Measurements from ENCODE around the gene ZER1. TPM values are rescaled to one million over a fixed set of nuclear protein-coding genes. Genes with fewer than 3 reads are reported as not detected.
"Not testable (repeated sequence)": the region's sequence is repeated elsewhere in the genome, so short reads cannot be mapped to it uniquely, and the experiment has no call there.

The ZER1 gene
- total RNA-seq, 1 experiment from 2014 or later: 15.4 TPM

DNA sequence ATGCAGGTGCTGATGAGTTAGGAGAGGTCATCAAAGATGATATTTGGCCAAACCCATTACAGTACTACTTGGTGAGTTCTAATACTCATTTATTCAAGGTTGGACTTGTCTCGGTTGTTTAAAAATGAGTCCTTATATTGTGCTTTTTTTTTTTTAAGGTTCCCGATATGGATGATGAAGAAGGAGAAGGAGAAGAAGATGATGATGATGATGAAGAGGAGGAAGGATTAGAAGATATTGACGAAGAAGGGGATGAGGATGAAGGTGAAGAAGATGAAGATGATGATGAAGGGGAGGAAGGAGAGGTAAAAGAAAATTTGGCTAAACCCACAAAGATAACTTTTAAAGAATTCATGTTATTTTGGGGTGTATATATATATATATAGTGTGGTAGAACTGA is 78.0 kb downstream of the ZER1 start:
- DNase-seq (ENCODE audit: low read depth): not testable (repeated sequence)

DNA sequence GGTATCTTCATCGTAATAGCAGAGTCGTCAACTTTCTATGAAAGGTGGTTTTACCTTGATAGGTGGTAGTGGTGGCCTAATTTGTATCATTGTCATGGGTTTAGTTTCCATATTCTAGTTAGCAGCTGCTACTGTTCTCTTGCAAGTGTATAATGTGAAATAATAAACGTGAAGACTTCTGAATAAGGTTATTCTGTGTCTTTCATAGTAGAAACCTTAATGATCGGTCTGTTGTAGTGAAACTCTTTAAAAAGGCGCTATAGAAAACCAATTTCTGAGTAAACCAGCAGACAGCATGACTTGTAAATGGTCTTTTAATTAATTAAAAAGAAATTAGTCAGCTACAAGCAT is 81.1 kb downstream of the ZER1 start:
- DNase-seq (ENCODE audit: low read depth): no peak

DNA sequence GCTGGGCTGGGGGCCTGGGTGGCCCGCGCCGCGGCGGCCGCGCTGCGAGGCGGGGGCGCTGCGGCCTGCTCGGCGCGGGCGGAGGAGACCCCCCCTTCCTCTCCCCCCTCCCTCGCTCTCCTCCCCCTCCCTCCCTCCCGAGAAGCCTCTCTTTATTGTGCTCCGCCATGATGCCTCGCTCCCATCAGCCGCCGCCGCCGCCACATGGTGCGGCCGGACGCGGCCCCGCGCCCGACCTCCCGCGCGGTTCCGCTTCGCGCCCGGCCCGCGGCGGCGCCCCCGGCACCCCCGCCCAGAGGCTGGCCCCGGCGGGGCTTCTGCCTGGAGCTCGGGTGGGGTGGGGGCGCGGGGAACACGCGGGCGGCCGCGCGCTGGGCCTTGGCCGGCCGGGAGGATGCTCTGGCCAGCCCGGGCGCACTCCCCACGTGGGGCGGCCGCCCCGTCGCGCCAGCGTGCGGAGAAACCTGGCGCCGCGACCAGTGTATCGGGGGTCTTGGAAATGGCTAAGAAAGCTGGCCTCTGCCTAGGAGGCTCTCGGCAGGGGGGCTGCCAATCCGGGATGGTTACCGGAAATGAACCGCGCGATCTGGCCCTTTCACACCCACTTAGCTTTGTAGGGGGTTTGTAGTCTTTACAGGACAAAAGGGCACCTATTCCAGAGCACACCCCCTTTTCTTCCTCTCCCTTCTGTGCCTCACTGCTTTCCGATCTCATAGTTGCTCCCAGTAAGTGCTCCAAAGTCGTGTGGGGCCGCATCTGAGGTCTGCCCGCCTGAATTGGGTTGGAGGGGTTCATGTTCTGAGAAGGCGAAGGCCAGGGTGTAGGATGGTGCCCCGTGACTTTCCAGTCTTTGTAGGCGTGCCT is 81.7 kb downstream of the ZER1 start:
- DNase-seq (ENCODE audit: low read depth): peak; percentile 36

DNA sequence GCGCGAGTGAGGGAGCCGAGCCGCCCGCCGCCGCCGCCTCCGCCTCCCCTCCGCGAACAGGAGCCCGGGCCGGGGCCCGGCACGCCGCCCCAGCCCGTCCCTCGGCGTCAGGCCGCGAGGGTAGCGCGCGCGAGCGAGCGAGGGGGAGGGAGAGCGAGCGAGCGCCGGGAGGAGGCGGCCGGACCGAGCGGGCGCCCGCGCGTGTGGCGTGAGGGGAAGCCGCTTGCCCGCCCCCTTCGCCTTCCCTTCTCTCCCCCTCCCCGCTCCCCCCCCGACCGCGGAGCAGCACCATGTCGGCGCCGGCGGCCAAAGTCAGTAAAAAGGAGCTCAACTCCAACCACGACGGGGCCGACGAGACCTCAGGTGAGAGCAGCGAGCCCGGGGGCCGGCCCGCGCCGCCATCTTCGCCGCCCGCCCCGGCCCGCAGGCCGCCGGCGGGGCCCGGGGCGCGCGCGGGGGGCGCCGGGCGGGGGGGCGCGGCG is 82.4 kb downstream of the ZER1 start:
- DNase-seq (ENCODE audit: low read depth): no peak

DNA sequence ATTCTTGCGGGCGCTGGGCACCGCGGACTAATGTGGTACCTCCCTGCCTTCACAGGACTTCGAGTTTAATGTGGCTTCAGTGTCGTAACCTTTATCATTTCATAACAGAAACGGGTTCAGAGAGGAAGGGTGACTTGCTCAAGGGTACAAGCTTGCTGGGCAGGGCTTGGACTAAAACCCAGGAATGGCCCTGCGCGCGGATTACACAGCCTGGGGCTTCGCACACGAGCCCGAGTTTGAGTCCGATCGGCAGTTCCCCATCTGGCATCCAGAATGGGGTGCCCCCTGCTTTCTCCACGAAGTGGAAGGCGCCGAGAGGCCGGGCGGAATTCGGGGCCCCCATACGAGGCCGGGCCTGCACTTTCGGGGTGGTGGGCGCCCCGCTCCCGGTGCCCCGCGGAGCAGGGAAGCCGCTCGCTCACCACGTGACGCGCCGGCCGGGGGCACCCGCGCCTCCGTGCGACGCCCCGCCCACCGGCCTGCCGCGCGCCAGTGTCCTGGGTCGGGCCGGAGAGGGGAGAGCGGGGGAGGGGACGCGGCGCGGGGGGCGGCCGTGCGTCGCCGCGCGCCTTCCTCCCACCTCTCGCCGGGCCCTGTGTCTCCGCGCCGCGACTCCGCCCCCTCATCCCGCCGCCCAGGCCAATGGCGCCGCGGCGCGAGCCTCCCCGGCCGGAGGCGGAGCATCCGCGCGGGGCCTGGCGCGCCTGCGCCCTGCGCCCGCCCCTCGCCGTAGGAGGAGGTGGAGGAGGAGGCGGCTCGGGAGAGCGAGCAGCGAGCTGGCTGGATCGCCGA is 83.0 kb downstream of the ZER1 start, which contains the start of gene SET:
Gene SET, plus strand, starts transcription at position 722 of the 792 bp plus-strand sequence. CDS start 361 bp downstream, outside the sequence.
- peak; percentile 90 for DNase-seq (ENCODE audit: low read depth)

DNA sequence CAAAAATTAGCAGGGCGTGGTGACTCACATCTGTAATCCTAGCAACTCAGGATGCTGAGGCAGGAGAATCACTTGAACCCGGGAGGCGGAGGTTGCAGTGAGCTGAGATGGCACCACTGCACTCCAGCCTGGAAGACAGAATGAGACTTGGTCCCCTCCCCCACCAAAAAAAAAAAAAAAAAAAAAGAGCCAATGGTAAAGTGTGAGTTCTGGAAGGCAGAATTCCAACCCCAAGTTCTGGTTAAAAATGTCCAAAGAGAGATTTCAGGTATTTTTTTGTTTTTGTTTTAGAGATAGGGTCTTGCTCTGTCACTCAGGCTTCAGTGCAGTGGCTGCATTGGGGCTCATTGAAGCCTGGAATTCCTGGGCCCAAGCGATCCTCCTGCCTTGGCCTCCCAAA is 84.3 kb downstream of the ZER1 start:
- no peak for DNase-seq (ENCODE audit: low read depth)

DNA sequence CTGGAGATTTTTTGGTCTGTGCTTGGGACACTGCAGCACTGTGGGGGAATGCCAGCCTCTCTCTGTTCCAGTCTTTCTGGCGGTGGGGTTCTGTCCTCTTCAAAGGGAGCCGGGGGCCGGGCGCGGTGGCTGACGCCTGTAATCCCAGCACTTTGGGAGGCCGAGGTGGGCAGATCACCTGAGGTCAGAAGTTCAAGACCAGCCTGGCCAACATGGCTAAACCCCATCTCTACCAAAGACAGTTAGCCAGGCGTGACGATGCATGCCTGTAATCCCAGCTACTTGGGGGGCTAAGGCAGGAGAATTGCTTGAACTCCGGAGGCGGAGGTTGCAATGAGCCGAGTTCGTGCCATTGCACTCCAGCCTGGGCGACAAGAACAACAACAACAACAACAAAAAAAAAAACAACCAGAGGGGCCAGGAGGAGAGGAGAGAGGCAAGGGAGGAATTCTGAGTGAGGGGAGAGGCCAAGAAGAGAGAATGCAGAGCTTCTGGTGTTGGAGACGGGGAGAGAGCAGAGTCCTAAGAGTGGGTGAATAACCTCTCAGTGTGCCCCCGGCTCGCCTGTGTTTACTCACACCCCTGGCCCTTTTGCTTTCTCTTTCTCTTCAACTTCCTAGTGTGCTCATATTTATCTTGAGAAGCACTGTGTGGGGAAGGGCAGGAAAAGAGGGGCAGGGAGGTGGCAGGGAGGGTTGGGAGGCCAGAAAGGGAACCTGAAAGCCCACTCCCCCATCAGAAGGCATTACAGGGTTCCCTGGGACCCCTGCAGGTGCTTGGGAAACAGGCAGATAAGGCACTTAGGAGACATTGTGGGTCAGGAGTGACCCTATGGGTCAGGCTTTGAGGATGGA is 85.9 kb downstream of the ZER1 start:
- no peak for DNase-seq (ENCODE audit: low read depth)

DNA sequence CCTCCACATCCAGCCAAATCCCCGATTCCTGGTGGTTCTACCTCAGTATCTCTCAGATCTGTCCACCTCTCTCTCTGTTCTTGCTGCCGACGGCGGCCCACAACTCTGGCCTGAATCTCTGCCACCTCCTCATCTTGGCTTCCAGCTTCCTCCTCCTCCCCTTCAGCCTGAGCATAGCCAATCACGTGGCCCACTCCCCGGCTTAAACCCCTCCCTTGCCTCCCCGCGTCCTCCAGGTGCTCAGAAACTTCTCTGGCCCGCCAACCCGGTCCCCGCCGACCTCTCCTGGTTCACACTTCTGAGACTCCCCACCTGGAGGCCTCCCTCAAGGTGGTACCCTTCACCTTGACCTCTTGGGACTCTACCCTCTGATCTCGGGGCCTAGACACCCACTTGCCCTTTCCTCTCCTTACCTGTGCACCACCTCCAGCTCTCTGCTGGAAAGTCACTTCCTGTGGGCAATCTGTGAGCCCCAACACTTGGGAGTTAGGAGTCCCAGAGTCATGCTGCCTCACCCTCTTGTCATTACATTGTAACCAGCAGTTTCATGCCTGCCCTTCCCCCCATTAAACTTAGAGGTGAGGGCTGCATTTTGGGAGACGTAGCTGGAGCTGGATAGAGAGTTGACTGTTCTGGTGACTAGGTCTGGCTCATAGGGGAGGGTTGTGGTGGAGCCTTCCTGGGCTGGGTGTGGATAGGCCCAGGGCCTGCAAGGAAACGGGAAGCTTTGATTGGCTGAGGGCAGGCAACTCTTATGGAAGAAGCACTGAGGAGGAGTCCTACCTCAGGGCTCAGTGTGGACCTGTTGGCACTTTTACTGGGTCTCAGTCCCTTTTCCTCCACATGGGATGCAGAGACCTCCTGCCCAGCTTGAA is 87.2 kb downstream of the ZER1 start:
- peak; percentile 67 for DNase-seq (ENCODE audit: low read depth)

DNA sequence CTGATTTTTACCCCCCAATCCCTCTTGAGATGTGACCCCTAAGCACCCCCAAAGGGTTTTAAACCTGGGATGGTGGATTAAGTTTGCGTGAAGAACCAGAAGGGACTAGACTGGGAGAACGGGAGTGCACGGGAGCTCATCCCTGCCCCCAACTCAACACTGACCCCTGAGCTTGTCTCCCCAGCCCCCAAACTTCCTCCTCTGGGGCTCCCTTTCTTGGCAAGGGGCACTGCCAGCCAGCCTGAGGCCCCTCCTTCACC is 87.7 kb downstream of the ZER1 start:
- DNase-seq (ENCODE audit: low read depth): no peak

DNA sequence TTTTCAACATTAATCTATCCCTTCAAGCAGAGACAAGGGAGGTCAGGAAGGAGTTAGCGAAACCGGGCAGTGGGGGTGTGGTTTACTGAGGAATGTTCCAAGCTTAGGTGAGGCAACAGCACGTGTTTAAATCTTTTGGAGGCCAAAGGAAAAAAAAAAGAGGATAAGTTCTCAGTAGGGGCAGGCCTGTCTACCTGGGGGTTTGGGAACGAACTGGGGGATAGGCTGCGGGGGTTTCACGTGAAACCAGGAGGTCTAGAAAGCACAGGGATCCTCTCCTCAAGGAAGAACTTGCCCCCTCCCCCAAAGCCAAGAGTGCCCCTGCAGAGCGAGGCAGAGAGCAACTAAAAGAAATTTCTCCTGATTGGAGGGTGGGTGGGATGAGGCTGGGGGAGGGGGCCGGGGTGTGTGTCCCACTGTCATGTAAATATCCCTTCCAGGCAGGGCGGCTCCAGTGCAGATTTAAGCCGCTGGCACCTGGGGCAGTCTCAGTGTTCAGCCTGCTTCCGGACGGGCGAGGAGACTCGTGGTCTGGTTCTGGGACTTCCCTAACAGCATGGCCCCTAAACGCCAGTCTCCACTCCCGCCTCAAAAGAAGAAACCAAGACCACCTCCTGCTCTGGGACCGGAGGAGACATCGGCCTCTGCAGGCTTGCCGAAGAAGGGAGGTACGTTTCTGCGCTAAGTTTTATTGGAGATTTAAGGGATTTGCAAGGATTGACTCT is 88.2 kb downstream of the ZER1 start:
- DNase-seq (ENCODE audit: low read depth): peak; percentile 35

Other genes with a start within 250 kb of the ZER1 start
- gene SPTAN1, start 219.3 kb downstream of the ZER1 start, total RNA-seq (2014; rRNA removed; shearing (Covaris generic)): 102 and 116 TPM in 2 replicates
- gene DYNC2I2, start 115.1 kb downstream of the ZER1 start, total RNA-seq (2014; rRNA removed; shearing (Covaris generic)): 81.0 and 116 TPM in 2 replicates
- 266 and 329 TPM in 2 replicates for gene SET, start 82.7 kb downstream of the ZER1 start, total RNA-seq (2014; rRNA removed; shearing (Covaris generic))
- 6.1 and 6.6 TPM in 2 replicates for gene PKN3, start 69.4 kb downstream of the ZER1 start, total RNA-seq (2014; rRNA removed; shearing (Covaris generic))
- 68.1 and 69.2 TPM in 2 replicates for gene ZDHHC12, start 47.8 kb downstream of the ZER1 start, total RNA-seq (2014; rRNA removed; shearing (Covaris generic))
- 6.4 and 8.7 TPM in 2 replicates for gene TBC1D13, start 15.3 kb upstream of the ZER1 start, total RNA-seq (2014; rRNA removed; shearing (Covaris generic))
- gene ENDOG, start 46.6 kb upstream of the ZER1 start, total RNA-seq (2014; rRNA removed; shearing (Covaris generic)): 21.8 and 22.9 TPM in 2 replicates
- 17.1 and 20.4 TPM in 2 replicates for gene SPOUT1, start 57.9 kb upstream of the ZER1 start, total RNA-seq (2014; rRNA removed; shearing (Covaris generic))
- gene KYAT1, start 110.0 kb upstream of the ZER1 start, total RNA-seq (2014; rRNA removed; shearing (Covaris generic)): 8.0 and 9.6 TPM in 2 replicates
- gene LRRC8A, start 110.2 kb upstream of the ZER1 start, total RNA-seq (2014; rRNA removed; shearing (Covaris generic)): 13.9 and 14.1 TPM in 2 replicates
- 1.7 and 1.8 TPM in 2 replicates for gene PHYHD1, start 149.1 kb upstream of the ZER1 start, total RNA-seq (2014; rRNA removed; shearing (Covaris generic))
- gene DOLK, start 175.7 kb upstream of the ZER1 start, total RNA-seq (2014; rRNA removed; shearing (Covaris generic)): 16.1 and 16.2 TPM in 2 replicates
- 28.9 and 33.4 TPM in 2 replicates for gene NUP188, start 175.8 kb upstream of the ZER1 start, total RNA-seq (2014; rRNA removed; shearing (Covaris generic))

Data from RPMI7951 (cell line).